Measurements from ENCODE around the gene TCAP.
"Not testable (repeated sequence)": the region's sequence is repeated elsewhere in the genome, so short reads cannot be mapped to it uniquely, and the experiment has no call there.

Gene TCAP

GRCh38 chr17:39709998-39710964 lies 45.1 kb downstream of the TCAP start:
- Histone ChIP-seq H4K20me1 (ENCODE audit: control insufficient read depth, insufficient read depth, low read depth, low read length) (no peaks in the 10 kb centered on the region), H3K79me2 (ENCODE audit: control insufficient read depth, low read length) (no peaks in the 10 kb centered on the region), H3F3A (ENCODE audit: control insufficient read depth, insufficient read depth) (no peaks in the 10 kb centered on the region), H3K36me3 (ENCODE audit: control insufficient read depth, low read length) (no peaks in the 10 kb centered on the region), H3K4me2 (ENCODE audit: low read length) (no peak overlapping the region), H3K4me1 (ENCODE audit: control insufficient read depth, low read length) (peaks cover 15% of the 10 kb centered on the region), H3K9me2 (replicated peaks; ENCODE audit: control insufficient read depth, low read length) (no peaks in the 10 kb centered on the region), H3K27ac (ENCODE audit: low read depth, low read length) (no peak overlapping the region), H3K27me3 (ENCODE audit: control insufficient read depth, low read length) (no peaks in the 10 kb centered on the region), H3K9me3 (ENCODE audit: control insufficient read depth, insufficient read depth, low read length) (no peaks in the 10 kb centered on the region), H3K4me3 (ENCODE audit: low read length) (no peak overlapping the region)
- TF ChIP-seq EZH2phosphoT487 (IDR thresholded peaks at IDR 0.05; ENCODE audit: borderline replicate concordance, low read length) (no peak), CTCF (IDR thresholded peaks at IDR 0.05; ENCODE audit: low read depth, low read length, poor library complexity, severe bottlenecking) (no peak)

- H3K36me3 ChIP-seq (ENCODE audit: control insufficient read depth, low read length); H3K4me3 ChIP-seq (ENCODE audit: low read length); H3K9me3 ChIP-seq (ENCODE audit: control insufficient read depth, insufficient read depth, low read length); H4K20me1 ChIP-seq (ENCODE audit: control insufficient read depth, insufficient read depth, low read depth, low read length); H3K4me2 ChIP-seq (ENCODE audit: low read length); H3K79me2 ChIP-seq (ENCODE audit: control insufficient read depth, low read length); H3F3A ChIP-seq (ENCODE audit: control insufficient read depth, insufficient read depth); H3K27ac ChIP-seq (ENCODE audit: low read depth, low read length); H3K9me2 ChIP-seq (replicated peaks; ENCODE audit: control insufficient read depth, low read length); H3K27me3 ChIP-seq (ENCODE audit: control insufficient read depth, low read length): not testable (repeated sequence)
- peaks cover 15% of the 10 kb centered on the region for H3K4me1 ChIP-seq (ENCODE audit: control insufficient read depth, low read length)
Observed at GRCh38 chr17:39711071-39711470, 45.9 kb downstream of the TCAP start.

- no peaks in the 10 kb centered on the region for H3F3A ChIP-seq (ENCODE audit: control insufficient read depth, insufficient read depth)
- H4K20me1 ChIP-seq (ENCODE audit: control insufficient read depth, insufficient read depth, low read depth, low read length) = no peaks in the 10 kb centered on the region
- H3K27me3 ChIP-seq (ENCODE audit: control insufficient read depth, low read length) = no peaks in the 10 kb centered on the region
- TF ChIP-seq EZH2phosphoT487 (IDR thresholded peaks at IDR 0.05; ENCODE audit: borderline replicate concordance, low read length) (no peak), CTCF (IDR thresholded peaks at IDR 0.05; ENCODE audit: low read depth, low read length, poor library complexity, severe bottlenecking) (no peak)
- H3K4me2 ChIP-seq (ENCODE audit: low read length) = no peak overlapping the region
- H3K4me1 ChIP-seq (ENCODE audit: control insufficient read depth, low read length) = peaks cover 14% of the 10 kb centered on the region
- no peak overlapping the region for H3K4me3 ChIP-seq (ENCODE audit: low read length)
- no peaks in the 10 kb centered on the region for H3K79me2 ChIP-seq (ENCODE audit: control insufficient read depth, low read length)
- no peaks in the 10 kb centered on the region for H3K9me3 ChIP-seq (ENCODE audit: control insufficient read depth, insufficient read depth, low read length)
- H3K9me2 ChIP-seq (replicated peaks; ENCODE audit: control insufficient read depth, low read length) = no peaks in the 10 kb centered on the region
- no peak overlapping the region for H3K27ac ChIP-seq (ENCODE audit: low read depth, low read length)
- H3K36me3 ChIP-seq (ENCODE audit: control insufficient read depth, low read length) = no peaks in the 10 kb centered on the region
Observed at GRCh38 chr17:39711851-39712250, 46.7 kb downstream of the TCAP start.

GRCh38 chr17:39714234-39714633 lies 49.1 kb downstream of the TCAP start:
- Histone ChIP-seq H3K27me3 (ENCODE audit: control insufficient read depth, low read length) (no peaks in the 10 kb centered on the region), H3K36me3 (ENCODE audit: control insufficient read depth, low read length) (no peaks in the 10 kb centered on the region), H3F3A (ENCODE audit: control insufficient read depth, insufficient read depth) (no peaks in the 10 kb centered on the region), H3K79me2 (ENCODE audit: control insufficient read depth, low read length) (no peaks in the 10 kb centered on the region), H3K4me1 (ENCODE audit: control insufficient read depth, low read length) (peaks cover 1% of the 10 kb centered on the region), H3K9me2 (replicated peaks; ENCODE audit: control insufficient read depth, low read length) (no peaks in the 10 kb centered on the region), H3K9me3 (ENCODE audit: control insufficient read depth, insufficient read depth, low read length) (no peaks in the 10 kb centered on the region), H4K20me1 (ENCODE audit: control insufficient read depth, insufficient read depth, low read depth, low read length) (no peaks in the 10 kb centered on the region), H3K4me3 (ENCODE audit: low read length) (no peak overlapping the region), H3K4me2 (ENCODE audit: low read length) (no peak overlapping the region), H3K27ac (ENCODE audit: low read depth, low read length) (no peak overlapping the region)
- TF ChIP-seq EZH2phosphoT487 (IDR thresholded peaks at IDR 0.05; ENCODE audit: borderline replicate concordance, low read length) (no peak), CTCF (IDR thresholded peaks at IDR 0.05; ENCODE audit: low read depth, low read length, poor library complexity, severe bottlenecking) (no peak)

Measured in DOHH2 (cell line).